ENCODE results near the gene VSX2. TPM values are rescaled to one million over a fixed set of nuclear protein-coding genes. Genes with fewer than 3 reads are reported as not detected.

The VSX2 gene
- total RNA-seq, 2 donors from 2014 or later: not detected

DNA sequence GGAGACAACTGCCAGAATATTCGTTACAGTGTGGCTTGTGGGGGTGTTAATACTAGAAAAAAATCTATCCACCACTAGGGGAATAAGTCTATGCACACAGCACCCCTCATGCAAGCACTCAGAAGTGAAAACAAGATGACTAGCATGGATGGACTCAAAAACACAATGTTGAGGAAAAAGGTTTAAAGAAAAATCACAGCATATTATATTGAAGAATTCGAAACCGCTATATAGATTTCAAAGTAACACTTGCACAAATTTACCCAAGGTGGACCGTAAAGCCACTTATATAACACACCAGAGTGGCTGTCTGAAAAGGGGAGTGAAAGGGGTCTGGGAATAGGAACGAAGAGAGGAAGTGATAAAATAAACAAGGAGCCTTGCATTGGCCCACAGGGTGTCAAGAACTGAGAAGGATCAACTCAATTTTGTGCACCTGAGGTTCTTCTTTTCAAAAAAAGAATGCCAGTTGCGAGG lies 62.9 kb downstream of the VSX2 start:
- TF ChIP-seq, protein P1, sequence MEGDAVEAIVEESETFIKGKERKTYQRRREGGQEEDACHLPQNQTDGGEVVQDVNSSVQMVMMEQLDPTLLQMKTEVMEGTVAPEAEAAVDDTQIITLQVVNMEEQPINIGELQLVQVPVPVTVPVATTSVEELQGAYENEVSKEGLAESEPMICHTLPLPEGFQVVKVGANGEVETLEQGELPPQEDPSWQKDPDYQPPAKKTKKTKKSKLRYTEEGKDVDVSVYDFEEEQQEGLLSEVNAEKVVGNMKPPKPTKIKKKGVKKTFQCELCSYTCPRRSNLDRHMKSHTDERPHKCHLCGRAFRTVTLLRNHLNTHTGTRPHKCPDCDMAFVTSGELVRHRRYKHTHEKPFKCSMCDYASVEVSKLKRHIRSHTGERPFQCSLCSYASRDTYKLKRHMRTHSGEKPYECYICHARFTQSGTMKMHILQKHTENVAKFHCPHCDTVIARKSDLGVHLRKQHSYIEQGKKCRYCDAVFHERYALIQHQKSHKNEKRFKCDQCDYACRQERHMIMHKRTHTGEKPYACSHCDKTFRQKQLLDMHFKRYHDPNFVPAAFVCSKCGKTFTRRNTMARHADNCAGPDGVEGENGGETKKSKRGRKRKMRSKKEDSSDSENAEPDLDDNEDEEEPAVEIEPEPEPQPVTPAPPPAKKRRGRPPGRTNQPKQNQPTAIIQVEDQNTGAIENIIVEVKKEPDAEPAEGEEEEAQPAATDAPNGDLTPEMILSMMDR (IDR thresholded peaks at IDR 0.05): peak in 1 of 2 donors; percentile 54
- Histone ChIP-seq H3K9me3 (no peaks in the 10 kb centered on the region), H3K4me3 (peak overlapping the region; percentile 86 to 90), H3K27me3 (no peaks in the 10 kb centered on the region), H3K27ac (peak overlapping the region; percentile 84 to 91), H3K4me1 (peaks cover 0 to 28% of the 10 kb centered on the region in 2 donors), H3K36me3 (peaks cover 22% of the 10 kb centered on the region)
- DNase-seq (ENCODE audit: low spot score): no peak

DNA sequence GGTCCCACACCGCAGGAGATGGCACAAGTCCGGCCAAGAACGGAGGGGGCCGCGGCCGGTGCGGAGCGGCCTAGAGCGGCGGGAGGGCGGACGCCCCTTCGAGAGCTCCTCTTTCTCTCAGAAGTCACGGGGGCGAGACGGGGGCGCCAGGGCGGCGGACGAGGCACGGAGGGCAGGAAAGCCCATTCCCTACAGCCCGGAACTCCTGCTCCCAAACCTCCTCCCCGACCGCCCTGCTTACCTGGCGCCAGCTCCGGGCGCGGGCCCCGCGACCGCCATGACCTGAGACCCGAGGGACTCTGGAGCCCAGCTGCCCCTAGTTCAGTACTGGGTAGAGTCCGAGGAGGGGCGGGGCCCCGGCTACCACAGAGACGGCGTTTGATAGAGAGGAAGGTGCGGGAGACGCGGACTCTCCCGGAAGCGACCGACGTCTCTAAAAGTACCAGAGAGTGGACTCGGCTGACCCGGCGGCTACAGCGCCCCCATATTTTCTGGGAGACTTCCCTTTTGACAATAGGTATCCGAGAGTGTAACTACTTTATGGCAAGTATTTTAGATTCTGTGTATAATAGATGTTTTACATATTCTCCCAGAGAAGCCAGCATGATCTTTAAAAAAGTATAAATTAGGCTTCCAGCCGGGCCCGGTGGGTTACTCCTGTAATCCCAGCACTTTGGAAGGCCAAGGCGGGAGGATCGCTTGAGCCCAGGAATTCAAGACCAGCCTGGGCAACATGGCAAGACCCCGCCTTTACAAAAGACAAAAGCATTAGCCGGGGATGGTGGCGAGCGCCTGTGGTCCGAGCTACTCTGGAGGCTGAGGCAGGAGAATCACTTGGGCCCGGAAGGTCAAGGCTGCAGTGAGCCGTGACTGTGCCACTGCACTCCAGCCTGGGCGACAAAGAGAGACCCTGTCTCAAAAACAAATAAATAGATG lies 63.7 kb downstream of the VSX2 start, which contains the start of gene ABCD4:
Gene ABCD4 (minus strand): TSS at position 301 of the 936 bp plus-strand sequence. CDS start 22 bp downstream, at position 279.
- H3K36me3 ChIP-seq: peaks cover 15% of the 10 kb centered on the region
- peak within 1 kb of the TSS; percentile 86 to 90 for H3K4me3 ChIP-seq
- TF ChIP-seq, protein P1 (IDR thresholded peaks at IDR 0.05): peak in 1 of 2 donors; percentile 75
- DNase-seq (ENCODE audit: low spot score): peak; percentile 97
- H3K27me3 ChIP-seq: no peaks in the 10 kb centered on the region
- H3K27ac ChIP-seq: peak within 1 kb of the TSS; percentile 84 to 91
- H3K9me3 ChIP-seq: no peaks in the 10 kb centered on the region
- peaks cover 0 to 28% of the 10 kb centered on the region in 2 donors for H3K4me1 ChIP-seq

DNA sequence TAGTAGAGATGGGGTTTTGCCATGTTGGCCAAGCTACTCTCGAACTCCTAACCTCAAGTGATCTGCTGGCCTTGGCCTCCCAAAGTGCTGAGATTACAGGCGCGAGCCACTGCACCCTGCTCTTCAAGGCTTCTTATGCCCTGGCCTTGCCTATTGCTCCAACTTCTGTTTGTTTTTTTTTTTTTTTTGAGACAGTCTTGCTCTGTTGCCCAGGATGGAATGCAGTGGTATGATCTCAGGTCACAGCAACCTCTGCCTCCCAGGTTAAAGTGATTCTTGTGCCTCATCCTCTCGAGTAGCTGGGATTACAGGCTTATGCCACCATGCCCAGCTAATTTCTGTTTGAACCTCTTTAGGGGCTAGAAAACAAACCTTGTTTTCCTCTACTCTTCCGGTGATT lies 69.4 kb downstream of the VSX2 start:
- TF ChIP-seq, protein P1 (IDR thresholded peaks at IDR 0.05): no peak
- Histone ChIP-seq H3K27ac (no peak overlapping the region), H3K4me1 (no peaks in the 10 kb centered on the region), H3K4me3 (no peak overlapping the region), H3K9me3 (no peaks in the 10 kb centered on the region), H3K36me3 (no peaks in the 10 kb centered on the region), H3K27me3 (no peaks in the 10 kb centered on the region)
- no peak for DNase-seq (ENCODE audit: low spot score)

DNA sequence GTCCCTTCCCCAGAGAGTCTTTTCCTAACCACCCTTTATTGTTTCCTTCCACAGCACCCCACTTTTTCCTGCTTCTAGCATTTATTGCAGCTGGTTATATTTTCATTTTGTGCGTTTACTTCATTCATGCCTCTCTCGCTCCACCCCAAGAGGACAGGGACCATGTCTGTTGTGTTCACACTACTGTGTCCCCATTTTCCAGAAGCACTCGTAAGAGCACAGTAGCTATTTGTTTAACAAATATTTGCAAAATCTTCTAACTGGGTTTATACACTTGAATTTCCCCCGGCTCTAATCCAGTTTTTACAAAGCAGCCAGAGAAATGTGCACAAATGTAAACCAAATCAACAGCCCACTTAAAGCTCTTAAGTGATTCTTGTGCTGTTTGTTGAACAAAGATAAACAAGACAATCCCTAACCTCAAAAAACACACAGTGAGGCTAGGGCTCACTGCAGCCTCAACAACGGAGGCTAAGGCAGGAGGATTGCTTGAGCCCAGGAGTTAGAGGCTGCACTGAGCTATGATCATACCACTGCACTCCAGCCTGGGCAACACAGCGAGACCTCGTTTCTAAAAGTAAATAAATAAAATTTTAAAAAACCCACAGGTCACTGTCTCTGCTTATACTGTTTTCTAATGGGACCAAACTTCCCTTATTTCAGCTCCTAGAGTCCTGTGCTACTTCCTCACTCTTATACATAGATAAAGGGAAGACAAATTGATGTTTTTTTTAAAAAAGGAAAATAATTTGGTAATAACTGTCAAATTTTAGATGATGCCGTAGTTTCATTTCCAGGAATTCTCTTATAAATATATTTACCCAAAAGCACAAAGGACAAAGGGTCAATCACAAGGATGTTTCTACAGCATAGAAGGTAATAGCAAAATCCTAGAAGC lies 70.1 kb downstream of the VSX2 start:
- Histone ChIP-seq H3K27ac (no peak overlapping the region), H3K27me3 (no peaks in the 10 kb centered on the region), H3K9me3 (no peaks in the 10 kb centered on the region), H3K4me3 (no peak overlapping the region), H3K4me1 (no peaks in the 10 kb centered on the region), H3K36me3 (no peaks in the 10 kb centered on the region)
- no peak for DNase-seq (ENCODE audit: low spot score)
- TF ChIP-seq, protein P1 (IDR thresholded peaks at IDR 0.05): no peak

DNA sequence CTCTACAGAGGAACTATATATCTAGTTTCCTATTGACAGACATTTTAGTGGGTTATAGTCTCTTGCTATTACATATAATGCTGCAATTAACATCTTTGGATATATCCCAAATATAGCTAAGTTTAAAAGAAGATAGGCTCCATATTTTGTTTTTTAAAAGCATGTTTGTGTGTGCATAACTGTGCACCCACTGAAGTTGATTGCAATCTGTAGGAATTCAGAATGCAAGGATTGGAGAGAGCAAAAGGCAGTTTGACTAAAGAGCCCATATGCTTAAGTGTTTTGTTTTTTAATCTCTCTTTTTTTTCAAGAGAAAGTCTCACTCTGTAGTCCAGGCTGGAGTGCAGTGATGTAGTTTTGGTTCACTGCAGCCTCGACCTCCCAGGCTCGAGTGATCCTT lies 72.9 kb downstream of the VSX2 start:
- no peak for DNase-seq (ENCODE audit: low spot score)
- Histone ChIP-seq H3K36me3 (no peaks in the 10 kb centered on the region), H3K27ac (no peak overlapping the region), H3K9me3 (no peaks in the 10 kb centered on the region), H3K4me1 (no peaks in the 10 kb centered on the region), H3K4me3 (no peak overlapping the region), H3K27me3 (no peaks in the 10 kb centered on the region)
- TF ChIP-seq, protein P1 (IDR thresholded peaks at IDR 0.05): no peak

Other genes starting within 250 kb of the VSX2 start
- gene ENTPD5, start 220.2 kb upstream of the VSX2 start, total RNA-seq: 1 to 10 TPM; 4.8 to 5.8 TPM
- 1 to 10 TPM; 3.3 to 5.7 TPM for gene BBOF1, start 220.1 kb upstream of the VSX2 start, total RNA-seq
- gene ALDH6A1, start 155.0 kb upstream of the VSX2 start, total RNA-seq: 10 to 100 TPM; 28.8 to 37.2 TPM
- gene LIN52, start 154.5 kb upstream of the VSX2 start, total RNA-seq: 1 to 10 TPM; 7.1 to 7.4 TPM
- 10 to 100 TPM; 17.0 to 18.1 TPM for gene ABCD4, start 63.5 kb downstream of the VSX2 start, total RNA-seq
- not detected for gene VRTN, start 109.0 kb downstream of the VSX2 start, total RNA-seq
- under 1 TPM; 0.12 to 0.22 TPM for gene SYNDIG1L, start 186.8 kb downstream of the VSX2 start, total RNA-seq

All from right atrium auricular region (tissue), 2 donors.